Activated CD4-positive, alpha-beta T cell treated with anti-CD3 and anti-CD28 coated beads, Interleukin-2, amount 50 U/mL, for 24 hours (primary cell): ENCODE results near the gene DNAJC5.

Experiments used
- DNase-seq, 2 donors: peaks; one replicate each; pipeline ENCODE4 v3.0.0-alpha.2; 2020; ENCODE audit warnings: low read depth in 1 of 2, low spot score in 1 of 2

DNAJC5 gene

GRCh38 chr20:63883201-63883593, 11.7 kb upstream of the DNAJC5 start:
- no peak for DNase-seq

- no peak for DNase-seq
These were observed 10.2 kb upstream of the DNAJC5 start for GRCh38 chr20:63884506-63885263.

GRCh38 chr20:63885264-63886053, 9.5 kb upstream of the DNAJC5 start:
- DNase-seq = no peak

- no peak for DNase-seq
These were observed 8.9 kb upstream of the DNAJC5 start for GRCh38 chr20:63886054-63886419.

GRCh38 chr20:63886921-63887320, 8.0 kb upstream of the DNAJC5 start:
- no peak for DNase-seq

- DNase-seq = no peak
These were observed 5.4 kb upstream of the DNAJC5 start for GRCh38 chr20:63889241-63890200.

DNA sequence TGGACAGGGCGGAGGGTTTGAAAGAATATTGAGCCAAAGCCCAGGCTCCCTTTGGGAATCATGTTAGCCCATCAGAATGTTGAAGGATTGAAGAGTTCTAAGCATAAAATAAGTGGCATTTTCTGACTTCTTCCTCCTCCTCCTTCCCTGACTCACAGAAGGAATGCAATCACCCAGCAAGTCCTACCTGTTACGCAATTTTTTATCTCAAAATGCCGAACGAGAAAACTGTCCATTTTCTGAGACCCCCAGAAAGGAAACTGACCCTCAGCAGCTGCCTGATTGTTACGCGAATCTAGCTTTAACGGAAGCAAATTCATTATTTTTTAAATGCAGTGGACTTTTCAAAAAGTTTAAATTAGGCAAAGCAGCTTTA, 4.7 kb upstream of the DNAJC5 start:
- DNase-seq = no peak

- no peak for DNase-seq
These were observed 4.3 kb upstream of the DNAJC5 start for GRCh38 chr20:63890616-63891015.

GRCh38 chr20:63891061-63892002, 3.6 kb upstream of the DNAJC5 start:
- no peak for DNase-seq

- DNase-seq = no peak
These were observed 2.5 kb upstream of the DNAJC5 start for GRCh38 chr20:63892402-63892801.

DNA sequence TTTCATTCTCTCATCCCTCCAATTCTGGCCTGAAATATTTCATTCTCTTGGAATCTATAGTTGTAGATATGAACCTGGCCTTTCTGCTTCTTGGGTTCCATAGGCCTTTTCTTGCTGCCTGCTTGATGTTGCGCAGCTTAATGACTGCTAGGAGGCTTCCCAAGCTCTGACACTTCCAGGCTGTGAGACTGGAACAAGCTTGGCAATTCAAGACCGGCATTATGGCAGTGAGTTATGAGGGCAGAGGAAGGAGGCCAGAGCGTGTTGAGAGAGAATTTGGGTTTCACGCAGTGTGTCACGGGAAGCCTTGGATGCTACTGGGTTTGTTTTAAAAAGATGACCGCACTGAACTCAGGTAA, 948 bp upstream of the DNAJC5 start:
- DNase-seq = no peak

- DNase-seq = no peak
These were observed 451 bp downstream of the DNAJC5 start for GRCh38 chr20:63895202-63895951.

DNA sequence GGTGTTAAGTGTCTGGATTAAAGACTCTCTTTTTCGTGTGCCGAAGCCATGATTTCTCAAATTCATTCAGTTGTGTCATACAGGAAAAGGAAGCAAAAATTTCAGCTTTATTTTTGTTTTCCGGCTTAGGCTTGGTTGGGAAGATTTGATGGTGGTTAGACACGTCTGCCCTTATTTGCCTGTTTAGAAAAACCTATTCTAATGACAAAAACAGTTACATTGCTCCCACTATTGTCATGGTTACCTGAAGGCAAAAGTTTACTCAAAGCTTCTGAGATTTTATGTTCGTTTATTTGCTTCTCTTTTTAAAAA, 982 bp downstream of the DNAJC5 start:
- no peak for DNase-seq

DNA sequence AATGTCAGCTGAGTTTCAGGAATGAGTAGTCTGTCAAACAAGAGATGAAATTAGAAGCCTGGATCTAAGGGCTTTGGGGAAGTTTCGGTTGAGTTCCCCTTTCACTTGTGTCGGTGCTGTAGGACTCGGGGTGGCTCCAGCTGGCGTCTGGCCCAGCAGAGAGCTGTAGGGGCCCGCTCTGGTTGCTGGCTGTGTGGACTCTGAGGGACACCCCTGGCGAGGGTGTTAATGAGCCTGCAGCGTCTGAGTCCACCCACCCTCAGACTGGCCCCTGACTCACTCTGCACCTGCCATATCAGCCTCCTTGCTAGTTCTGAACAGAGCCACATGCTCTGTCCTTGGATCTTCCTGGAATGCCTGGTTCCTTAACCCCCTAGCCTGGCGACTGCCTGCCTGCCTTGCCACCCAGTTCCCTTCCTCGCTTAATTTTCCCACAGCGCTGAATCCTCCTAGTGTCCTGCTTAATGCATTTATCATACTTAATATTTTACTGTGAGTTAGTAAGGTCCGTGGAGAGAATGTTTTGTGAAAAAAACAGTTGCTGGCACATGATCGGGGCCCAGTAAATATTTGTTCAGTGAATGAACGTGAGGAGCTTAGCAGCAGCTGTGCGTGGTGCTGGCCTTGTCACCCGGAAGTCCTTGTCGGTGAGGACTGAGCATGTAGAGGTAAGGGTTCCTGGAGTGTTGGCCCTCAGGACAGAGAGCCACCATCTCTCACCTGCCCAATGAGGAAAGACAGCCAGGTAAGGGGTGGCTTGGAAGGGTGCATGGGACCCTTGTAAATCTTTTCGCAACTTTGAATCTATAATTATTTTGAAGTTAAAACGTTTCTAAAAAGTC, 1.6 kb downstream of the DNAJC5 start:
- DNase-seq = no peak

DNA sequence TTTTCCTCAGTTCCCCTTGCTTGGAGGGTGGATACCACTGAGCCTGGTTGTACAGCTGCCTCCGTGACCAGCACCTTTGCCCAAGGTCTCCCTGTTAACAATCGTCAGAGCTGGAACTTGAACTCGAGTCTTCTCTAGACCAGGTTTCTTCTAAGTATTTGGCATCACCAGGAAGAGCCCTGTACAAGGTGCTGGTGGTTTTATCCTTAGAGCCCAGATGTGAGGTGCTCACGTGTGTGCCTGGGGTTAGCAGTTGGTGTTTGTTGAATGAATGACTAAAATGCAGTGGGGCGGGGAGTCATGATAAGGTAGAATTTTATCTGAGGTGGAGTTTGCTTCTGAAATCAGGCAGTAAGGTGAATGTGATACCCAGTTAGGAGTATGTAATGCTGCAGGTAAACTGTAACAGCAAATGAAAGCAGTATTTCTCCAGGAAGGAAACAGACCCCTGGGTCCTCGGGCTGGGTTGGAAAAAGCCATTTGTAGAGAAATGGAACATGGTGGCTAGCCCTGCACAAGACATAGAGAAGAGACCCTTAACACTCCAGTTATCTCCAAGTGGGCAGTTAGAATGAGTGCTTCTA, 3.1 kb downstream of the DNAJC5 start:
- DNase-seq = no peak

GRCh38 chr20:63898882-63899558, 4.1 kb downstream of the DNAJC5 start:
- no peak for DNase-seq

DNA sequence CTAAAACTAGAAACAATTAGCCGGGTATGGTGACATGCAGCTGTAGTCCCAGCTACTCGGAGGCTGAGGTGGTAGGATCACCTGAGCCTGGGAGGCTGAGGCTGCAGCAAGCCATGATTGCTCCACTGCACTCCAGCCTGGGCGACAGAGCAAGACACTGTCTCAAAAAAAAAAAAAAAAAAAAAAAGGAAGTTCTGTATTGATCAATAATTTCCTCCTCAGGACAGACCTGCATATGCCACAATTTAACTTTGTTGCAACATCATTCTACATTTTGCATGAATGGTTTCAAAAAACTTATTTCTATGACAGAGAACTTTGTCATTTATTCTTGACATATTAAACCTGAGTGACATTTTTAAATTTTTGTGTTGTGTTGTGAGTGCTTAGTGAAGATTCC, 5.5 kb downstream of the DNAJC5 start:
- no peak for DNase-seq
